Measurements from ENCODE around the gene EPG5.
"Not testable (repeated sequence)": the region's sequence is repeated elsewhere in the genome, so short reads cannot be mapped to it uniquely, and the experiment has no call there.

EPG5 gene

DNA sequence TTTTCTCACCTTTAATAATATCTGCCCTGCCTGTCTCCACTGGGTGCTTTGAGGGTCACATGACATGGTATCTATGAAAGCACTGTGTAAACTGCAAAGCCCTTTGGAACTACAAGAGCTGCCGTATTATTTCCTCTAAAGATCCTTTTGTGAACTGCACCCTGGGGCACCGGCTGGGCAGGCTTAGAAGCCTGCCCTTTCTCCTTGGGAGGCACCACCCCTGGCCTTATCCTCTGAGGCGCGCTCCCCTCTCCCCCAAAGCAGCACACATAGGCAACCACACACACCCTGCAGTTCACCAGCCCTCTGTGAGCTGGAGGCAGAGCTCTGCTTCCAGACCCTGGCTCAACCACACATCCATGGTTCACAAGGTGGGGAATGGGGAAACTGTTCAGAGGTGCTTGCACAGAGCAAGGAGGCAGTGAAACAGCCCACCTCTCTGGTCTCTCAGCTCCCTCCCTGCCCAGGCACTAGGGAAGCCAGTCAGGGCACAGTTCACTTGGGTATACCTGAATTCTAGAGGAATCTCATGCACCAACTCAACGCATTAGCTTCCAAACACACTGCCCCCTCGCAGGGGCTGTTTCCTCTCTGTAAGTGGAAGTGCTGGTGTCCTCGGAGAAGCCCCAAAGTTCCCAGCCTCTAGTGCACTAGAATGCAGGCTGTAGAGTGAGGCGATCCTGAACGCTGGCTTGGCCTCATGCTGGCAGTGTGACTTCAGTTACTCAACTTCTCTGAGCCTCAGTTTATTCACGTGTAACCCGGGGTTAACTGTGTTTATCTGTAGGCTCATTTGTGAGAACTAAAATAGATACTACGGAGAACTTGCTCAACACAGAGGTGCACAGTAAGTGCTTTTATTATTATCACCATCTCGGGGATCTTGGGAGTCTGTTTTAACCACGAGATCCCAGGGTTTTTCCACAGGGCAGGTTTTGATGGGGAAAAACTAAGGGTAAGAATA lies 130.6 kb downstream of the EPG5 start:
- no peak for DNase-seq

DNA sequence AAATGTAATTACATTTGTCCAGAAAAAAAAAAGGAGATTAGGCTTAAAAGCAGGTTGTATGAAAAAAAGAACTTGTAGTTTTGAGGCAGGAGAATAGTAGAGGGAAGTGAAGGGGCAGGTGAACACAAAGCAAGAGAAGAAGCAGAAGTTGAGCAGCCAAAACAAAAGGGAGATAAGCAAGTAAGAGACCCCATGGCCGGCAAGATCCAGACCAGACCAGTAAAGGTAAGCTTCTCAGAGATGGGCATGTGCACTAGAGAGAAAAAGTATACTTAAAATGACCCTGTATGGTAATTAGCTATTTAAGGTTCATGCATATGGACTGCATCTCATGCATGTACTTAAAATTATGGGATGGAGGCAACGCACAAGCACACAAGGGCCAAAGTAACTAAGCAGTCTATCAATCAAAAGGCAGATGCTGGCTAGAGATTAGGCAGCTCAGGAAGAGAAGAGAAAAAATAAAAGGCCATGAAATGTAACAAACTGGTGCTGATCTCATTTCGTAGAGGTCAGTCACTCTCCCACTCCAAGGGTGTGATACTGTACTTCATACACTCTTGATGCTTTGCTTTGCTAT lies 132.0 kb downstream of the EPG5 start:
- DNase-seq = no peak

DNA sequence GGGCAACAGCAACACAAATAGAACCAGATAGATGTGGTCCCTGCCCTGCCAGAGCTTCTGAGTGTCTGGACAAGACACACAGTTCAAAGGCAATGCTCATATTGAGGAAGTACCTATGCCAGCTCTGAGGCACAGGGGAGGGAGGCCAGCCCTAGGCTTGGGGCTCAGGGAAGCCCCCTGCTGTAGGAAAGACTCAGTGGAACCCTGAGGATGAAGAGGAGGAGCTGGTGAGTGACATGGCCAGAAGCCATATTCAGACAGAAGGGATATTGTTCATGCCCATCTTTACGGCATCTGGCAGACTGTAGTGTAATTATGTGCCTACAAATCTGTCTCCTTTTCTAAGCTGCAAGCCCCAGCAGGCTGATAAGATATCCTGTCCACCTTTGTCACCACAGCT lies 132.8 kb downstream of the EPG5 start:
- no peak for DNase-seq

DNA sequence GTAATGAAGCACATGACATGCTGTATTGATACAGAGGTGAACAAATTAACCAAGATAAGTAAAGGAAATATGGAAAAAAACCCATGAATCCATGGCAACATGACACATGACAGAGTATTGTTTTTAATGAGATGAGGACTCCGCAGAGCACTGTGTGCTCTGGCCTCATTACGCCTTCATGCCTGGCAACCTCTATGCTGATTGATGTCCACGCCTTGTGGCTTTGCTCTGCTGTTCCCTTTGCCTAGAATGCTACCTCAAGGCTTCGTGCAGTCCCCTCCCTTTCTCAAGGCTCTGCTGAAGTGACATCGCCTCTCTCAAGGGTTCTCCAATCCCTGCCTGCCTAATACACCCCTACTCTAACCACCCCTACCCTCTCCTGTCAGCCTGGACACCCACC lies 133.3 kb downstream of the EPG5 start:
- no peak for DNase-seq

- DNase-seq = no peak
These were observed 136.2 kb downstream of the EPG5 start for GRCh38 chr18:45830917-45831316.

- DNase-seq = no peak
These were observed 137.3 kb downstream of the EPG5 start for GRCh38 chr18:45829855-45830254.

DNA sequence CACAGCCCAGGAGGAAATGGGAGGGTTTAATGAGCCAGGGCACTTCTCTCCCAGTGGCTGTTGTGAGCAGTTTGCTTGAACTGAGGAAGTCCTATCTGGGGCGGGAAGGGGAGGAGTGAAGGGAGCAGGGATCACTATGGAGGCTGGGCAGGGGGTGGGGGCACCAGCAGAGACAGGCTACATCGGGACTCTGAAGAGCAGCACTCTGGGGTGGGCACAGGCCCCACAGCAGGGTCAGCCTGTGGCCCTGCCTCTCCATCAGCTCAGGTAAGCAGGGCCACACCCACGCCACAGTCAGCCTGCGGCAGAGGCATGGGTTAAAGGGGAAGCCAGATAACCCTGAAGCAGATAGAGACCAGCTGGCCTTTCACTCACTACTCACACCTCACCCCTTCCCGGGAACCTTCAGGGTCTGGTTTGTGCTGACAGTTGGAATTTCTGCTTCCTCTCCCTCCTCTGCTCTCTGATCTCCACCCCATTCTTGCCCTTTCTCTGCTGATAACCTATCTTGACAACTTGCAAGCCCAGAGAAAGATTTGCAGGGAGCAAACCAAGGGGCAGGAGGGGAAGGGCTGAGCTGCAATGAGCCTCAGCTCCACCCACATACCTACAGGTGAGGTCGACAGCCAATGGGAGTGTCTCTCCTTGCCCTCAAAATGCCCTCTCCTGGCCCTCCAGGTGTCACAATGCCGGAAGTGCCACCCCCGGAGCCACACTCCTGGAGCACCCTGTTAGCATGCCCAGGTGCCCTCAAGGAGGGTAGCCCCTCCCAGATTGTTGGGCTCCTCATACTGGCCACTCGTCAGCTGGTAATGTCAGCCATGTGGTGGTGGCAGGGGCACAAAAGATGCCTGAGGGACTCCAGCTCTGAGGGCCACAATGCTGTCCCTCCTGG lies 138.0 kb downstream of the EPG5 start:
- peak; percentile 75 for DNase-seq

DNA sequence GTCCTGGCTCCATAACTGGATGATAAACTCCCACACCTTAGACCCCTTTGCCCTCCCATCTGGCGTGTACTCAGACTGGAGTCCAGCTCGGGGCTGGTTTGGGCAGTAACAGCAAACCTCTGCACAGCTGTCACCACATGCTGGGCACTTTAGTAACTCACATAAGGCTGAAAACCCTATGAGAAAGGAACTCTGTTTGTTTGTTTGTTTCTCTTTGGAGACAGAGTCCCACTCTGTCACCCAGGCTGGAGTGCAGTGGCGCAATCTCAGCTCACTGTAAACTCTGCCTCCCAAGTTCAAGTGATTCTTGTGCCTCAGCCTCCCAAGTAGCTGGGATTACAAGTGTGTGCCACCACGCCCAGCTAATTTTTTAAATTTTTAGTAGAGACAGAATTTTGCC lies 140.4 kb downstream of the EPG5 start:
- DNase-seq = not testable (repeated sequence)

DNA sequence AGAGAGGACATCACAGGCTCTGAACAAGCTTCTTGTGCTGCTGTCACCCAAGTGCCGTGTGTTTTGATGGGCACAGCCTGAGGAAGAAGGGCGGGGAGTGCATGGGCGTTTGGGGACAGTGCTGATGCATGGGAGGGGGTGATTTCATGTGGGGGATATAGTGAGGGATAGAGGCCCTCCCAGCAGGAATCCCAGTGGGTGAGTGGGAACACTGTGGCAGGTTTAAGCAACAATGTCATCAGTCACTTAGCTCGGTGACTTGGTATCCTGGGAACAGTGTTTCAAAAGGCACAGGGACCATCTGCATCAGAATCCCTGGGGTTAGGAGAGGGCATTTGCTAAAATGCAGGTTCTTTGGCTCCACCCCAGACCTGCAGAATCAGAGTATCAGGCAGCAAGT lies 141.0 kb downstream of the EPG5 start:
- no peak for DNase-seq

GRCh38 chr18:45825258-45826044 lies 141.7 kb downstream of the EPG5 start, which contains the start of gene SIGLEC15:
Gene SIGLEC15, plus strand, starts transcription at chr18:45825675. Its CDS starts 54 bp downstream, at chr18:45825729.
- DNase-seq = no peak

DNA sequence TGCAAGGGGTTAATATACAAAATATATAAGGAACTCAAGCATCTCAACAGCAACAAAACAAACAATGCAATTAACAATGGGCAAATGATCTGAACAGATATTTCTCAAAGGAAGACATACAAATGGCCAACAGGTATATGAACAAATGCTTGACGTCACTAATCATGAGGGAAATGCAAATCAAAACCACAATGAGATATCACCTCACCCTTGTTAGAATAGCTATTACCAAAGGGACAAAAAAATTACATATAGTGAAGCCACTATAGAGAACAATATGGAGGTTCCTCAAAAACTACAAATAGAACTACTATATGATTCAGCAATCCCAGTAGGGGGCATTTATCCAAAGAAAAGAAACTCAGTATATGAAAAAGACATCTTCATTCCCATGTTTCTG lies 145.4 kb downstream of the EPG5 start:
- no peak for DNase-seq

DNA sequence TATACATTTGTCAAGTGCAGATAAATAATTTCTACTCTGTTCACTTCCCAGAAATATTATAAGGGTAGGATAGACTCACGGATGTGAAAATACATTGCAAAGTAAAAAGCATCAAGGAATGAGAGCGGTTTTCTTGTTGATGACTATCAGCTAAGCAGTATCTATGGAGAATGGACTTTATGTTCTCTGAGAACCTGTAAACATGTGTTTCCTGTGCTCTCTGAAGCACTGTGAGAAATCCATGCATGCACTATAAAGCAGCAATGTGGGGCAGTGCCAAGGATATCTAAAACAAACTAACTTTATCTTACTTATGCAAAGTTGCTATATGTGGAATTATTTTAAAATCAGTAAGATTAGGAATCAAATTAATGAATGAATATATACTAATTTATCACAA lies 146.1 kb downstream of the EPG5 start:
- DNase-seq = no peak

GRCh38 chr18:45820106-45820745 lies 146.9 kb downstream of the EPG5 start:
- DNase-seq = no peak

DNA sequence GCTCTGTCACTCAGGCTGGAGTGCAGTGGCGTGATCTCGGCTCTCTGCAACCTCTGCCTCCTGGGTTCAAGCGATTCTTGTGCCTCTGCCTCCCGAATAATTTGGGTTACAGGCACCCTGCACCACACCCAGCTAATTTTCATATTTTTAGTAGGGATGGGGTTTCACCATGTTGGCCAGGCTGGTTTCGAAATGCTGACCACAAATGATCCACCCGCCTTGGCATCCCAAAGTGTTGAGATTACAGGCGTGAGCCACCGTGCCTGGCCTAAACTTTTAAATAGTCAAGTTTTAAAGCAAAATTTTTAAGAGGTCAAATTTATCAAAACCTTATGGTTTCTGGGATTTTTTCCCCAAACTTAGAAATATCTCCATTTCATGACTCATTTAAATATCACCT lies 148.4 kb downstream of the EPG5 start:
- DNase-seq = not testable (repeated sequence)

- DNase-seq = no peak
These were observed 149.6 kb downstream of the EPG5 start for GRCh38 chr18:45817543-45817942.

DNA sequence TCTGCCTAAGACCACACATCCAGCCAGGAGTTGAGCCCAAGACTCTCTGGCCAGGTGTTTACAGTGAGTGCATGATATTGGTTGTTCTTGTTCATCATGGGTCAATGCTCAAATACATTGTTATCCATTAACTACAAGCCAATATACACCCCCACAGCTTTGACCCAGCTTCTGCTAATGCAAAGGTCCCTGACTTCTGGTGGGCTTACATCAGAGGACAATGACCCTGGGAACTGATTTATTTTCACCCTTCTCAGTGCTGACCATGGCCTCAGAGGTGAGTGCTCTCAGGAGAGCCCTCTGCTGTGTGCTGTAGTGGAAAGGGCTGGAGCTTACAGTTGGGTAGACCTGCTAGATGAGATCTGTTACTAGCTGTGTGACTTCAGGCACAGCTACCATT lies 152.4 kb downstream of the EPG5 start:
- DNase-seq = not testable (repeated sequence)

GRCh38 chr18:45807144-45807543 lies 160.0 kb downstream of the EPG5 start:
- not testable (repeated sequence) for DNase-seq

DNA sequence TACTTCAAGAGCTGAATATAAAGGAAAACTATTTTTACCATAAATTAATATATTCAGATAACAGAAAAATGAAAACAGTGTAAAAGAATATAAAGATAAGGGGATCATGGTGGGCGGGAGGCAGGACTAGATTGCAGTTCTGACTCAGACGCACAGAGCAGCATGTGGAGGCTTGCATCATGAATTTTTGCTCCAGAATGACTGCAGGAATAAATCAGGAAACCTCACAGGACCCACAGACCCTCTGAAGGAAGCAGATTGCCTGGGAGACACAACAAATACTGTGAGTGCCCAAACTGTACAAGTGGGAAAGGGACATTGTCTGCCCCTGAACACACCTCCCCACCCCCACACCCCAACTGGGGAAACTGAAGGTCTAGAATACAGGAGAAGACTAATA lies 160.9 kb downstream of the EPG5 start:
- peak; percentile 49 for DNase-seq

DNA sequence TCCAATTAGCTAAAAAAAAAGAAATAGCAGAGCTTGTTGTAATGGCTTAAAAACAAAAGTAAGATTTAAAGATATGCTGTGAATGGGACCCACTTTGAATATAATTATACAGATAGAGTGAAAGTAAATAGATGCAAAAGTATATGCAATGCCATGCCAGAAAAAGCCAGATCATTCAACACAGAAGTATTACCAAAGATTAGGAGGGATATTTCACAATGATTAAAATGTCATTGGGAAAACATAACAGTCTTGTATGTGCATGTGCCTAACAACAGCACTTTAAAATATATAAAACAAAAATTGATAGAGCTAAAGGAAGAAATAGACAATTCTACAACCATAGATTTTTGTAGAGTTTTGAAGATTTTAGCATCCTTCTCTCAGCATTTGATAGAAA lies 161.6 kb downstream of the EPG5 start:
- DNase-seq = no peak

DNA sequence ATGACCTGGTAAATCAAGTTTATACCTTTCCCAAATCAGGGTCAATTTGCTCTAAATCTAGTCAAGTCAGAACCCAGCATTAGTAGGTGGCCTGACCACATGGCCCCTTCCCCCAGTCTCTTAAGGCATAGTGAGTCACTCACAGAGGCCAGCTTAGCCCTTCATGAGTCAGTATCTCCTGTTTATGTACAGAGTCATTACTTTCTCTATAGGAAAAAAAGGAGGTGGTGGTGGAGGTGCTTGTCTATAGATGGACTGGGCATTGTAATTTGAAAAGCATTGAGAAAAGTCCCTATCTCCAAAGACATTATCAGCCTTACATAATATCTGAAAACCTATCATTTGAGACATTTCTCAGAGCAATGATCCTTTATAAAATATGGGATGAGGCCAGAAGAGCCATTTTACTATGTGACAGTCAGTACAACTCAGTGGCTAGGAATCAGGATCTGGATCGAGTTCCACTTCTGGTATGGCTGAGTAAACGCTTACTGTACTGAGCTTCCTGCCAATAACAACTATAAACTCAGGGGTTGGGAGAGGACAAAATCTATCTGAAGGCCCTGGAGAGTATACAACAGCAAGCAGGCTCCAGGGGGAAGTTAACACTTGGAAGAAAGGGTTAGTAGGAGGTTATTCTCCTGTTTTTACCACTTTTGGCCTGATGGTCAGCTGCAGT lies 164.2 kb downstream of the EPG5 start:
- peak; percentile 71 for DNase-seq

DNA sequence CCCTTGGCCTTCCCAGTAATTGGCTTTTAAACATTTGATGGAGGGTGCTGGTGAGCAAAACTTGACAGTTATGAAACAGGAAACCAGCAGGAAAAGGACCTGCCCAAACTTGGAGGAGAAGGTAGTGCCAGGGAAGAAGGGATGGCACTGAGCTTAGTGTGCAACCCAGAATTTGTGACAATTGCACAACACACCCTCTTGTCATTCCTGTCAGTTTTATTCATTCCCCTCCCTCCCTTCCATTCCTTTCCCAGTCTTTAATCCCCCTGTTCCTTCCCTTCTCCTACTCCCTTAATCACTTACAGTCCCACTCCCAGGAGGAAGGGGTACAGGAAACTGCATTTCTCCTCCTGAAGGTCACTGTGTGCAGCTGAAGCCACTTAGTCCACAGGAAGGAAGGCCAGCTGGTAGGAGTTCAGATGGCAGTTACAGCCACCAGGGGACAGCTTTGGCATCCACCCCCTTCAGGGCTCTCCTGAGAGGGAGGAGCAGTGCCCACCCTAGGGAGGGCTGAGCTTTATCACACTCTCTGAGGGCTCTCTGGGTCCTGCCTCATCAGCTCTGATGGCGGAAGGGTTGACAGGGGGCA lies 165.6 kb downstream of the EPG5 start:
- no peak for DNase-seq
